Mucosa of gallbladder (tissue), 1 donor: ENCODE measurements around the gene SHROOM2. TPM values are rescaled to one million over a fixed set of nuclear protein-coding genes. Genes with fewer than 3 reads are reported as not detected.
"Not testable (repeated sequence)": the region's sequence is repeated elsewhere in the genome, so short reads cannot be mapped to it uniquely, and the experiment has no call there.

Experiments
- DNase-seq: peaks from one replicate; pipeline ENCODE4 v3.0.0-alpha.2; 2020; ENCODE audit warnings: low spot score
- total RNA-seq: library from RNA; stranded (reverse); gene quantifications from one replicate; pipeline ENCODE4 v1.2.1, GENCODE V29; 2021
- donor health status: DM: no; HTN: no; CAD: no.

The SHROOM2 gene
- total RNA-seq, 1 donor from 2014 or later = 13.1 TPM

- DNase-seq = no peak
Measured at GRCh38 chrX:9829308-9830267, 43.4 kb downstream of the SHROOM2 start.

GRCh38 chrX:9832811-9833210 is 46.6 kb downstream of the SHROOM2 start:
- DNase-seq = no peak

DNA sequence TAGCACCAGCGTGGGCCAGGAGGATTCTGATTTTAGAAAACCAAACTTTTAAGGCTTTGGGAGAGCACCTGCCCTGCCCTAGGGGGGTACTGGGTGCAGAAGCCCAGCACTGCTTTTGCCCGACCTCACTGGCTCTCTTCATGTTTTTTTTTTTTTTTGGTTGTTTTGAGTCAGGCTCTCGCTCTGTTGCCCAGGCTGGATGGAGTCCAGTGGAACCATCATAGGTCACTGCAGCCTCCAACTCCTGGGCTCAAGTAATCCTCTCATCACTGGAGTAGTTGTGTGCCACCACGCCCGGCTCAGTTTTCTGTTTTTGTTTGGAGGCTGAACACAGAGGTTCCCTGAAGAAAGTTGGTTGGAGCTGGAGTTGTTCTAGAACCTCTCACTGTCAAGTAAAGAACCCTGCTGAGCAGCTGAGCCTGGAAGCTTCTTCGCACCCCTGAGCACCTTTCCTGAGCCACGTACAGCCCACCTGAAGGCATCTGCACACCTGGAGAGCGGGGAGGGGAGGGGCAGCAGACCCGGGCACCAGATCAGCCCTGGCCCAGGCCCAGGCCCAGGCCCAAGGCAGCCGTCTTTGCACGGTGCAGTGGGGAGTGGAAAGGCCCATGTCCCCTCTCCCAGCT is 49.5 kb downstream of the SHROOM2 start:
- DNase-seq = no peak

GRCh38 chrX:9842541-9842940 is 56.3 kb downstream of the SHROOM2 start:
- no peak for DNase-seq

GRCh38 chrX:9844936-9845577 is 58.8 kb downstream of the SHROOM2 start:
- no peak for DNase-seq

GRCh38 chrX:9845578-9845952 is 59.3 kb downstream of the SHROOM2 start:
- DNase-seq = no peak

GRCh38 chrX:9846631-9847030 is 60.4 kb downstream of the SHROOM2 start:
- DNase-seq = no peak

DNA sequence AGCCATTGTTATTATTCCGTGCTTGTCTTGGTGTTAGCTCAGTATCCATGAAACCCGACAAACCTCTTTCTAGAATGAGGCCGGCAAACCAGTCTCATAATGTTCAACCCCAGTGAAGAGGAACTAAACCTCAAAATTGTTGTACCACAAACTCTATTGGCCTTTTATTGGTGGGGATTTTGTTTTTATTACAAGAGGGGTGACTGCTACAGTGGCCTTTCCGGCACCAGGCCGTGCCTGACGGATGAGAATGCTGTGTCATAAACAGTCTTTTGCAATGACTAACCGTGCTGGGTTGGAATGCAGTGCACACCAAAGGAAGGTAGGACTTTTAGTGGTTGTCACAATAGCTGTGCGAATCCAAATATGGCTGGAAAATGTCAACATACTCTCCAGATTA is 60.8 kb downstream of the SHROOM2 start:
- no peak for DNase-seq

DNA sequence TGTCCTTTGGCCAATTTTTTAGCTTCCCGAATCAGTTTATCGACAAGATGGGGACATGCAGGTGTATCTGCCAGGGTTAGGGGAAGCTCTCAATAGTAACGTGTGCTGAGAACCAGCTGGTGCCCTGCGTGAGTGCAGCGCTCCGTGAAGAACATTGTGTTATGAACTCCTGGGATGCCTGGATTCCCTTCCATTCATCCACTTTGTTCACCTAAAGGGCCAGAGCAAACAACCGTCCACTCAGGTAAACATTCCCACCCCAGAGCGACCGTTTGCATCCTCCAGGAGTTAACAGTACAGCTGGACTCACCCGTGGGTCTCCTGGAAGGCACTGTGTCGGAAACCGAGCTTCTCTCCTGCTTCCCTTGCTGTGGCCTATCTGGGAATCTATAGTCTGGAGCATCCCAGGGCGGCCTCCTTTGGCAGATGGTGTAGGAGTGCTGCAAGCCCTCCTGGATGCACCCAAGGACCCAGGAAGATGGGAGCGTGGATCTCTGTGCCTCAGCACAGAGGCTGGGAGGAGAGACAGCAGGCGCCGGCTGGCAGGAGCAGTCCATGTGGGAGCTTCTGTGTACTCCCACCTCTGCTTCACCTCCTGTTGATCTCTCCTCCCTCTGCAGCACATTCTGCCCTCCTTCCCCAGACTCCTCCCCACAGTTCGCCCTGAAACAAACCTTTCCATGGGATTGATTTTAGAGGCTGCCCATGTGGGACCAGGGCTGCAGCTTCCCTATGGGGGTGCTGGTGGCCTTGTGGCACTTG is 62.7 kb downstream of the SHROOM2 start:
- DNase-seq = no peak

DNA sequence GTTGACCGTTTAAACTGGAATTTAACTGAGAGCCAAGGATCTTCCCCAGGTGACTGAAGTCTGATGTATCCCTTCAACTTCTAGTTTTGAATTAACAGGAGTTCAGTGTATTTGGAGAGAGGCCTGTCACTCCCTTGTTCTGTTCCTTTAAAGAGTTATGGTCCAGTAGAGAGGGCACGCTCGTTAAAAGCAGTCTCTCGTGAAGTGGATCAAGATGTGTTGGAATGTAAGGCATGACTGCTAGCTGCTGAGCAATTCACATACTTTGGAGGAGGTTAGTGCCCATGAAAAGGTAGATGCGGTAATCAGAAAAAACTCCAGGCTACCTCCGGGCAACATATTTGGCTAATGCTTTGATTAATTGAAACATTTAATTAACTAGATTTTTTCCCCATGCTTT is 65.7 kb downstream of the SHROOM2 start:
- DNase-seq = no peak

DNA sequence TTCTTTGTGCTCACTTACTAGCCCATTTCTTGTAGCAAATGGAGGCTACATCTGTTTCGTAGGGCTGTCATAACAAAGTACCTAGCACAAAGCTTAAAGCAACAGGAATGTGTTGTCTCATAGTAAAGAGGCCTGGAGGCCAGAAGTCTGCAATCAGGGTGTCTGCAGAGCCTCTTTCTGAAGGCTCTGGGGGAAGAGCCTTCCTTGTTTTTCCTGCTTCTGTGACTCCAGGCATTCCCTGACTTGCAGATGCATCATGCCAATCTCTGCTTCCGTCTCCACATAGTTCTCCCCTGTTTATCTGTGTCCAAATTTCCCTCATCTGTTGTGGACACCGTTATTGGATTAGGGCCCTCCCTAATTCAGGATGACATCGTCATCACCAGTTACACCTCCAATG is 67.1 kb downstream of the SHROOM2 start:
- DNase-seq = no peak

DNA sequence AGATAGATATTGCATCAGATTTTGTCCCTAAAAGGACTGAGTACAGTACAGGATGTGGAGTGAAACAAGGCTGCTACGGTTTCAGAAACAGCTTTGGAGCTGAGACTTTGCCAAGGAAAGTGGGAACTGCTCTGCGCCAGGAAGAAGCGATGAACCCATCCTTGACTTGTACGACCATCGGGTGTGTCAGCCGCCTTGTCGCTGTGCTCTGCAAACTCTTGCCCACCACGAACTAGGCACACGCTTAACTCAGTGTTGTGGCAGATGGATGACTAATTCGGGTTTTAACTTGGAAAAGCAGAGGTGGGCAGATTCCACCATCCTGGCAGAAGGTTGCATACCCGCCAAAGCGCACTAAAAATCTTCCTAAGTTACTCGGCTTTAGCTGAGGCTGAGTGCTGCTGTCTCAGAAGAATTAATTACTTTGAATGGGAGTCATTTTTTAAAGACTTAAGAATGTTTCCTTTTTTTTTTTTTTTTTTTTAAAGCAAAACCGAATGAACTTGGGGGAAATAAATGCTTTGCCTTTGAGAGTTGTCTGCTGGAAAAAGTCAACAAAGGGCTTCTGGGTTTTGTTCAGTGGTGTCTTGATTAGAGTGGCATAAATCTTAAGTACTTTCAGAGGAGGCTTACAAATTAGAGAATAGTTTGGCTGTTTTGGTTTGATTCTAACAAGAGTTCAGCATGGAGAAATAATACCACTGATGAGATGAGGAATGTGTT is 69.5 kb downstream of the SHROOM2 start:
- no peak for DNase-seq

DNA sequence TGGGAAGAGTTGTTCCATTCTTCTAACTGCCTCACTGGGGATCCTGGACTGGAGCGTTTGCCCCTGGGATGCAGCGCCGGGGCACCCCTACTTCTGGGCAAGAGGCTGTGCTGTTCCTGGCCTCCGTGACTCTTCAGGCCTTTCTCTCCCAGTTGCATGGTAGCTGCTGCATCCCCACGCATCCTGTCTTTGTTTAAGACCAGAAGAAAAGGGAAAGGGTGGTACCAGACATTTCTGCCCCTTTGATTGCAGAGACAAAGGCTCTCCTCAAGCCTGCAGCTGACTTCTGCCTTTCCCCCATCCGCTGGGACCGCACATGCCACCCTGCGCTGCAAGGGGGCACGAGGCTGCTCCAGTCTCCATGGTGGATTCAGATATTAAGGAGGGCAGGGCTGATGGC is 70.4 kb downstream of the SHROOM2 start:
- DNase-seq = no peak

DNA sequence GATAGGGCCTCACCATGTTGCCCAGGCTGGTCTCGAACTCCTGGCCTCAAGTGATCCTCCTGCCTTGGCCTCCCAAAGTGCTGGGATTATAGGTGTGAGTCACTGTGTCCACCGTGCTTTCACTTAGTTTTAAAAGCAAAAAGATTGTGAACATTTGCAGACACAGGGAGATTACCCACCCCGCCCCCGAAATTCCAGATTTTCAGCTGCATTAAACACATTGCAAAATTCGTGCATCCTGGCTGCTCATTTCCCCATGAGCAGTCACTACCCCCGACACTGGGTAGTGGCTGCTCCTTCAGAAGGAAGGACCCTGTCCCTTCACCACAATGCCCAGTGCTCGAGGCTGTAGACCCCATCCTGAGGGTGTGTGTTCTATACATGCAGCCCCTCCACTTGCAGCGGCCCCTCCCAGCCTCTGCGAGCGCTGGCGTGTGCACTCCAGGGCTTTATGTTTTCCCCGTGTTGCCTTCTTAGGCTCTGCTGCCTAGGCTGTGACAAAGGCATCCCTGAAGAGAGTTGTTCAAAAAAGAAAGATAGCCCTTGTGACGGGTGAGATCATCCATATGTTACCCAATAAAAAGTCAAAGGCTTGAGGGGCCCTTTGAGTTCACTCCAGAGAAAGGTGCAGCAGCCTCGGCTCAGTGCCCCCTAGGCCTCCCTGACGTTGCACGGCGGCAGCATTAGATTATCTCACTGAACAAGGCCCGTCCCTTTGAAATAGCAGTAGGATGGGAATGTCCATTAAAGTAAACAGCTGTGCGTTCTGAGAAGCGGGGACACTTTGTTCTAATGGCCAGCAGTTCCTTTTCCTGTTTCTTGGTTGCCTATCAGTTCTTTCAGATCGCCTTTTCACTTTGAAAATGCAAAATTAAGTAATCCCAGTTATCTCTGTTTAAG is 71.6 kb downstream of the SHROOM2 start:
- no peak for DNase-seq

DNA sequence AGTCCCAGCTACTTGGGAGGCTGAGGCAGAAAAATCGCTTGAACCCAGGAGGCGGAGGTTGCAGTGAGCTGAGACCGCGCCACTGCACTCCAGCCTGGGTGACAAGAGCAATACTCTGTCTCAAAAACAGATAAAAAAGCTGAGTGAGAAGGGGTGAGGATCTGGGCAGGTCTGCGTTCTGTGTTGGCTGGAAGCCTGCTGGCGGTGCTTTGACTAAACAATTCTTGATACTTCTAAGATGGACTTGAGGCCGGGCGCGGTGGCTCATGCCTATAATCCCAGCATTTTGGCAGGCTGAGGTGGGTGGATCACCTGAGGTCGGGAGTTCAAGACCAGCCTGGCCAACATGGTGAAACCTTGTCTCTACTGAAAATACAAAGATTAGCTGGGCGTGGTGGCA is 72.5 kb downstream of the SHROOM2 start:
- not testable (repeated sequence) for DNase-seq

DNA sequence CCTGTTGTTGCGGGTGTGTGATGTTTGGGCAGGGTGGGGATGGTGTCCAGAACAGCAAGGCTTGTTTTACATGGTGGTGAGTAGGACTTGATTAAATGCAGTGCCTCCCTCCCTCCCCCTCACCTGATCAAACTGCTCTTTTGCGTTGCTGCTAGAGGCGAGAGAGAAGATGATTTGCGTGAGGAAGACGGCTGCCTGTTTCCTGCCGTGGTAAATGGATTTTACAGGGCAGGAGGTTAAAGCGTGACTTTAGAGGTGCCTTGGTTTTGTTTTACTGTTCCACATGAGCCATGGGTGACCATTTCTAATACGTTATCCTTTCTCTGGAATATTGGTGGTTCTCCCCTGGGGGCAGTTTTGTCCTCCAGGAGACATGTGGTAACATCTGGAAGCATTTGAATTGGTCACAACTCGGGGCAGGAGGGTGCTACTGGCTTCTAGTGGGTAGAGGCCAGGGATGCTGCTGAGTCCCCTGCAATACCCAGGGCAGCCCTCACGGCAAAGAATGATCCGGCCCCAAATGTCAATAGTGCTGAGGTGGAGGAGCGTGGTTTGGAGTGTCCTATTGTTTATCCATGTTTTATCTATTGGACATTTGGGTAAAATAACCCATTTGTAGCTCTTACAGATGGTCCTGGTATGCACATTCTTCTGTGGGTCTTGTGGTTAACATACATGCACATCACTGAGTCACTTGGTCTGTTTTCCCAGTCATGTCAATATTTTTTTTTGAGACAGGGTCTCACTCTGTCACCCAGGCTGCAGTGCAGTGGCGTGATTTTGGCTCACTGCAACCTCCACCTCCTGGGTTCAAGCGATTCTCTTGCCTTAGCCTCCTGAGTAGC is 73.7 kb downstream of the SHROOM2 start:
- DNase-seq = no peak

DNA sequence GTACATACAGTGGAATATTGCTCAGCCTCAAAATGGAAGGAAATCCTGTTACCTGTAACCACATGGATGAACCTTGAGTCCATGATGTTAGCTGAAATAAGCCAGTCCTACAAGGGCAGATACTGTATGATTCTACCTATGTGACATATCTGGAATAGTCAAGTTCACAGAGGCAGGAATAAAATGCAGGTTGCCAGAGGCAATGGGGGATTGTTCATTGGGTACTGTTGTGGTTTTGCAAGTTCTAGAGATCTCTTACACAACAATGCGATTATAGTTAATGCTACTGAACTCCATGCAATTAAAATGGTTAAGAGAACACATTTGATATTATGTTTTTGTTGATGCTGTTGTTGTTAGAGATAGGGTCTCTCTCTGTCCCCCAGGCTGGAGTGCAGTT is 74.6 kb downstream of the SHROOM2 start:
- DNase-seq = no peak

DNA sequence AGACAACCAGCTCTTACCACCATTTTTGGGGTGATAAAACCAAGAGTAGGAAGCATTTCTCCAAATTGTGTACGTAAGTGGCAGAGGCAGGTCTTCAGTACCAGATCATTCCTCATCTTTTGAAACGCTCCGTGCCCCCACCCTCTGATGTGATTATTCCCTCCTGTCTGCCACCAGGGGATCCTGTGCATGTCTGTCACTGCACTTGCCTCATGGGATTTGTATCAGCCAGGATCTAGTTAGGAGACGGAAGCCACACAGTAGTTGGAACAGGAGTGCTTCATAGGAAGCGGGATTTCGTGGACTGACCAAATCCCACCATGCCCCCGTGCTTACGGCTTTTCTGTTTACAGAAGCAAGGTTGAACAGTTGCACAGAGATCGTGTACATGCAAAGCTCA is 75.5 kb downstream of the SHROOM2 start:
- no peak for DNase-seq

DNA sequence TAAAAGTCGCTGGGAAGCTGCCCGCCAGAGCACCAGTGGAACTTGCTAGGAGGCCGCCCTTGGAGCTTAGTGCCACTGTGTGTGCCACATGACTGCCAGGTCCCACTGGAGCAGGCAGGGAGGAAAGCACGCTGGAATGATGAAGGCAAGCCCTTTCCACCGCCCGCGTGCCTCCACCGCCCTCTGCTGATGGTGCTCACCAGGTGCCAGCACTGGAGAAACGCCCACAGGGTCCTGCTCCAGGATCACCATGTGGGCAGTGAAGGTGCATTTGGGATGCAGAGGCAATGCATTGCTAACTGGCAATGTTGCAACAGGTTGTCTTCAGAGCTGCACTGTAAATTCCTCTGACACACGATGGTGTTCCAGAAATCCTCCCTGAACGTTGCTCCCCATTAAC is 76.3 kb downstream of the SHROOM2 start:
- no peak for DNase-seq
